Hepatic stellate cell (primary cell): ENCODE measurements around the gene PADI3.

Experiments used
- DNase-seq: peaks from one replicate; pipeline ENCODE4 v3.0.0; 2011; ENCODE audit warnings: low spot score

Gene PADI3

GRCh38 chr1:17248781-17249180 is at the start of gene PADI3:
Gene PADI3 (plus strand): TSS chr1:17249098. CDS start chr1:17249138, 40 bp downstream.
- DNase-seq: no peak

- DNase-seq: no peak
Observed at GRCh38 chr1:17199267-17200044, 49.4 kb upstream of the PADI3 start.

GRCh38 chr1:17200246-17200645 is 48.7 kb upstream of the PADI3 start:
- no peak for DNase-seq

- no peak for DNase-seq
Observed at GRCh38 chr1:17200756-17201155, 48.1 kb upstream of the PADI3 start.

GRCh38 chr1:17201201-17202021 is 47.5 kb upstream of the PADI3 start:
- DNase-seq: no peak

- no peak for DNase-seq
Observed at GRCh38 chr1:17204546-17205440, 44.1 kb upstream of the PADI3 start, which contains the start of gene PADI1. Gene PADI1 (plus strand): TSS chr1:17205128. CDS start chr1:17205218, 90 bp downstream.

GRCh38 chr1:17205652-17206051 is 43.2 kb upstream of the PADI3 start:
- no peak for DNase-seq

- DNase-seq: no peak
Observed at GRCh38 chr1:17206196-17206595, 42.7 kb upstream of the PADI3 start.

GRCh38 chr1:17207046-17207445 is 41.9 kb upstream of the PADI3 start:
- no peak for DNase-seq

- DNase-seq: no peak
Observed at GRCh38 chr1:17207540-17207939, 41.4 kb upstream of the PADI3 start.

- peak; percentile 79 for DNase-seq
Observed at GRCh38 chr1:17207966-17208418, 40.9 kb upstream of the PADI3 start.

- DNase-seq: no peak
Observed at GRCh38 chr1:17208546-17208945, 40.4 kb upstream of the PADI3 start.

- DNase-seq: no peak
Observed at GRCh38 chr1:17209430-17209829, 39.5 kb upstream of the PADI3 start.

- DNase-seq: no peak
Observed at GRCh38 chr1:17210176-17210575, 38.7 kb upstream of the PADI3 start.

GRCh38 chr1:17211377-17211776 is 37.5 kb upstream of the PADI3 start:
- no peak for DNase-seq

- no peak for DNase-seq
Observed at GRCh38 chr1:17212009-17212408, 36.9 kb upstream of the PADI3 start.

GRCh38 chr1:17212487-17213121 is 36.3 kb upstream of the PADI3 start:
- DNase-seq: peak; percentile 86

- no peak for DNase-seq
Observed at GRCh38 chr1:17213148-17213781, 35.6 kb upstream of the PADI3 start.

GRCh38 chr1:17213782-17214148 is 35.1 kb upstream of the PADI3 start:
- no peak for DNase-seq

GRCh38 chr1:17214876-17215544 is 33.9 kb upstream of the PADI3 start:
- no peak for DNase-seq

GRCh38 chr1:17215545-17215890 is 33.4 kb upstream of the PADI3 start:
- peak; percentile 54 for DNase-seq
